ENCODE results near the gene RBM14.

DNA sequence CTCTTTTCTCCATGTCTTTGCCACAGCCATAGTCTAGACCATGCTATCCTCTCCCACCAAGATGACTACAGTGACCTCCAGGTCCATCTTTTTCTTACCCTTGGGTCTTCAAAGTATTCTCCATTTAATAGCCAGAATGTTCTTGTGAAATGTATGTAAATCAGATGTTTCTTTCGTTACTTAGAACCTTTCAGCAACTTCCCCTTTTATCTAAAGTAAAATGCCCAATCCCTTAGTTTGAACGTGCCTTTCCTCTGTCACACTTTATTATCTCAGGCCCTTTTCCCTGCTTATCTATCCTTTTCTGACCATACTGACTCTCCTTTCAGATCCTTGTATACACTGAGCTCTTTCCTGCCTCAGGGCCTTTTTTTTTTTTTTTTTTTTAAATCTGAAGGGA is 43.3 kb downstream of the RBM14 start:
- TF ChIP-seq, protein P1, sequence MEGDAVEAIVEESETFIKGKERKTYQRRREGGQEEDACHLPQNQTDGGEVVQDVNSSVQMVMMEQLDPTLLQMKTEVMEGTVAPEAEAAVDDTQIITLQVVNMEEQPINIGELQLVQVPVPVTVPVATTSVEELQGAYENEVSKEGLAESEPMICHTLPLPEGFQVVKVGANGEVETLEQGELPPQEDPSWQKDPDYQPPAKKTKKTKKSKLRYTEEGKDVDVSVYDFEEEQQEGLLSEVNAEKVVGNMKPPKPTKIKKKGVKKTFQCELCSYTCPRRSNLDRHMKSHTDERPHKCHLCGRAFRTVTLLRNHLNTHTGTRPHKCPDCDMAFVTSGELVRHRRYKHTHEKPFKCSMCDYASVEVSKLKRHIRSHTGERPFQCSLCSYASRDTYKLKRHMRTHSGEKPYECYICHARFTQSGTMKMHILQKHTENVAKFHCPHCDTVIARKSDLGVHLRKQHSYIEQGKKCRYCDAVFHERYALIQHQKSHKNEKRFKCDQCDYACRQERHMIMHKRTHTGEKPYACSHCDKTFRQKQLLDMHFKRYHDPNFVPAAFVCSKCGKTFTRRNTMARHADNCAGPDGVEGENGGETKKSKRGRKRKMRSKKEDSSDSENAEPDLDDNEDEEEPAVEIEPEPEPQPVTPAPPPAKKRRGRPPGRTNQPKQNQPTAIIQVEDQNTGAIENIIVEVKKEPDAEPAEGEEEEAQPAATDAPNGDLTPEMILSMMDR (conservative IDR thresholded peaks at IDR 0.05 in 1 of 2, IDR thresholded peaks at IDR 0.05 in 1 of 2; ENCODE audit: low read depth in 1 of 2, low read length in 2 of 2) = no peak
- no peak for TF ChIP-seq EZH2 (IDR thresholded peaks at IDR 0.05; ENCODE audit: low read length, missing control alignments)

Data from fibroblast of lung (primary cell).